Ishikawa (cell line): ENCODE measurements around the gene ACSM6.

Source experiments
- CEBPB ChIP-seq: IDR thresholded peaks from 2 replicates; pipeline ENCODE4 v1.6.1; 2012
- CREB1 ChIP-seq: IDR thresholded peaks from 2 replicates; pipeline ENCODE4 v1.6.1; 2012; ENCODE audit warnings: low read depth
- EGR1 ChIP-seq: IDR thresholded peaks from 2 replicates; pipeline ENCODE4 v1.6.1; 2012
- EP300 ChIP-seq: IDR thresholded peaks from 2 replicates; pipeline ENCODE4 v1.6.1; 2012; ENCODE audit warnings: borderline replicate concordance
- FOXM1 ChIP-seq: IDR thresholded peaks from 2 replicates; pipeline ENCODE4 v1.6.1; 2012; ENCODE audit warnings: low read depth, borderline replicate concordance
- MAX ChIP-seq: IDR thresholded peaks from 2 replicates; pipeline ENCODE4 v1.6.1; 2012
- NFIC ChIP-seq: IDR thresholded peaks from 2 replicates; pipeline ENCODE4 v1.6.1; 2012
- RAD21 ChIP-seq: IDR thresholded peaks from 2 replicates; pipeline ENCODE4 v1.6.1; 2012; ENCODE audit warnings: low read depth
- REST ChIP-seq: IDR thresholded peaks from 2 replicates; pipeline ENCODE4 v1.6.1; 2012; ENCODE audit warnings: low read depth, mild to moderate bottlenecking
- TAF1 ChIP-seq: IDR thresholded peaks from 2 replicates; pipeline ENCODE4 v1.6.1; 2012; ENCODE audit warnings: low read depth, mild to moderate bottlenecking
- TCF12 ChIP-seq: IDR thresholded peaks from 2 replicates; pipeline ENCODE4 v1.6.1; 2012; ENCODE audit warnings: low read depth
- TEAD4 ChIP-seq: IDR thresholded peaks from 2 replicates; pipeline ENCODE4 v1.6.1; 2012
- YY1 ChIP-seq: IDR thresholded peaks from 2 replicates; pipeline ENCODE4 v1.6.1; 2012; ENCODE audit warnings: low read depth
- ZBTB7A ChIP-seq: IDR thresholded peaks from 2 replicates; pipeline ENCODE4 v1.6.1; 2012; ENCODE audit warnings: low read depth
- TF ChIP-seq, protein P1 (sequence below): IDR thresholded peaks from 2 replicates; pipeline ENCODE4 v1.6.1; 2012

The ACSM6 gene, protein sequence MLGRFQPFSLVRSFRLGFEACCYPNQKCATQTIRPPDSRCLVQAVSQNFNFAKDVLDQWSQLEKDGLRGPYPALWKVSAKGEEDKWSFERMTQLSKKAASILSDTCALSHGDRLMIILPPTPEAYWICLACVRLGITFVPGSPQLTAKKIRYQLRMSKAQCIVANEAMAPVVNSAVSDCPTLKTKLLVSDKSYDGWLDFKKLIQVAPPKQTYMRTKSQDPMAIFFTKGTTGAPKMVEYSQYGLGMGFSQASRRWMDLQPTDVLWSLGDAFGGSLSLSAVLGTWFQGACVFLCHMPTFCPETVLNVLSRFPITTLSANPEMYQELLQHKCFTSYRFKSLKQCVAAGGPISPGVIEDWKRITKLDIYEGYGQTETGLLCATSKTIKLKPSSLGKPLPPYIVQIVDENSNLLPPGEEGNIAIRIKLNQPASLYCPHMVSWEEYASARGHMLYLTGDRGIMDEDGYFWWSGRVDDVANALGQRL

DNA sequence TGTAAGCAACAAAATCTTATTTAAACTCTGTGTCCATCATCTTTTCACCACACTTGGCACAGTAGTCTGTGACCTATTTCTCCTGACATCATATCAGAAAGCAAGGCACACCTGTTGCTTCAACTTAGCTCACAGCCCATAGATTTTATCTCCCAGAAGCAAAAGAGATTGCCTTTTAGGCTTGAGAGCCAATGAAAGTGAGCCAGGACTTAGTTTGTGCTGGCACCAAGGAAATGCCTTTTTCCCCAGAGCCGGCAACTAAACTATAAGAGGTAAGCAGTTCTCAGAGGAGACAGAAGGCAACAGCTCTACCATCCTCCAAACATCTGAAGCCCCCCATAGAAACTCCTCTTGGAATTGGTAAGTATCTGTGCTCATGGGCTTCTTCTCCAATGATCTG, at the start of gene ACSM6:
TSS of gene ACSM6 (plus strand) at position 295 of the 400 bp plus-strand sequence. CDS start 248 bp downstream, outside the sequence.
- TF ChIP-seq YY1 (no peak), TEAD4 (no peak), FOXM1 (no peak), NFIC (no peak), RAD21 (no peak), MAX (no peak), REST (no peak), EP300 (no peak), CEBPB (no peak), TCF12 (no peak), TAF1 (no peak)
- TF ChIP-seq, protein P1, sequence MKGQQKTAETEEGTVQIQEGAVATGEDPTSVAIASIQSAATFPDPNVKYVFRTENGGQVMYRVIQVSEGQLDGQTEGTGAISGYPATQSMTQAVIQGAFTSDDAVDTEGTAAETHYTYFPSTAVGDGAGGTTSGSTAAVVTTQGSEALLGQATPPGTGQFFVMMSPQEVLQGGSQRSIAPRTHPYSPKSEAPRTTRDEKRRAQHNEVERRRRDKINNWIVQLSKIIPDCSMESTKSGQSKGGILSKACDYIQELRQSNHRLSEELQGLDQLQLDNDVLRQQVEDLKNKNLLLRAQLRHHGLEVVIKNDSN = no peak

- no peak for TF ChIP-seq NFIC
- no peak for TF ChIP-seq TAF1
- no peak for TF ChIP-seq YY1
- TF ChIP-seq TCF12 = no peak
- TF ChIP-seq, protein P1 = no peak
- TF ChIP-seq CREB1 = no peak
- TF ChIP-seq MAX = no peak
- no peak for TF ChIP-seq REST
- no peak for TF ChIP-seq FOXM1
- TF ChIP-seq EP300 = no peak
- no peak for TF ChIP-seq RAD21
- TF ChIP-seq EGR1 = no peak
- TF ChIP-seq CEBPB = no peak
- no peak for TF ChIP-seq ZBTB7A
- no peak for TF ChIP-seq TEAD4
Measured at GRCh38 chr10:95168694-95169093, 25.3 kb upstream of the ACSM6 start.

DNA sequence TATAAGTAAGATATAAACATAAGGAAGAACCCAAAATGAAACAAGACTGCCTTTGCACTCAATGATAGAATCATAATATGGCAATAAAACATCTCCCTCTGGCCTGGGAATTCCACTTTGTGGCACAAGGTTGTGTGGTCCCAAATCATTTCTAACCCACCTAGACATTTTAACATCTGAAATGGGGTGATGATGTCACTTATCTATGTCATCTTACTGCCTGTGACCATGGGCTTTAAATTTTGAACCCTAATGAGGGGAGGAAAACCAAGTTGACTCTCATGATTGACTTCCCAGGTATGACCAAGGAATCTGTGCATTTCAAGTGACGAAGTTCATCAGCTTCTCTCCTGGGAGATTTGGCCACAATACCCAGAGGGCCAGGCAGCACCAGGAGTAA, 24.5 kb upstream of the ACSM6 start:
- TF ChIP-seq EP300 (no peak), ZBTB7A (no peak), NFIC (no peak), EGR1 (no peak), MAX (no peak), RAD21 (no peak), TAF1 (no peak), REST (no peak), CREB1 (no peak), YY1 (no peak), CEBPB (no peak), TEAD4 (no peak)

- TF ChIP-seq NFIC = no peak
- TF ChIP-seq MAX = no peak
- no peak for TF ChIP-seq CEBPB
- TF ChIP-seq EGR1 = no peak
- TF ChIP-seq TCF12 = no peak
- no peak for TF ChIP-seq TEAD4
- TF ChIP-seq, protein P1 = no peak
- TF ChIP-seq EP300 = no peak
- no peak for TF ChIP-seq YY1
- no peak for TF ChIP-seq ZBTB7A
- no peak for TF ChIP-seq CREB1
- no peak for TF ChIP-seq TAF1
- TF ChIP-seq FOXM1 = no peak
Measured at GRCh38 chr10:95170790-95171189, 23.2 kb upstream of the ACSM6 start.
